OCI-LY3 (cell line): ENCODE measurements around the gene RETREG1.

Experiments
- EZH2phosphoT487 ChIP-seq: fragments of 200-600 bp; shearing (Covaris generic); IDR thresholded peaks from 2 replicates; pipeline ENCODE4 v1.6.1; 2018; ENCODE audit warnings: antibody characterized with exemption, mixed run types, low read depth
- TF ChIP-seq, protein P1 (sequence below): fragments of 200-600, 300-600 bp; sonication (generic); IDR thresholded peaks from 2 replicates; pipeline ENCODE4 v1.5.1; 2014; ENCODE audit warnings: antibody characterized with exemption, low read length, low read depth

DNA sequence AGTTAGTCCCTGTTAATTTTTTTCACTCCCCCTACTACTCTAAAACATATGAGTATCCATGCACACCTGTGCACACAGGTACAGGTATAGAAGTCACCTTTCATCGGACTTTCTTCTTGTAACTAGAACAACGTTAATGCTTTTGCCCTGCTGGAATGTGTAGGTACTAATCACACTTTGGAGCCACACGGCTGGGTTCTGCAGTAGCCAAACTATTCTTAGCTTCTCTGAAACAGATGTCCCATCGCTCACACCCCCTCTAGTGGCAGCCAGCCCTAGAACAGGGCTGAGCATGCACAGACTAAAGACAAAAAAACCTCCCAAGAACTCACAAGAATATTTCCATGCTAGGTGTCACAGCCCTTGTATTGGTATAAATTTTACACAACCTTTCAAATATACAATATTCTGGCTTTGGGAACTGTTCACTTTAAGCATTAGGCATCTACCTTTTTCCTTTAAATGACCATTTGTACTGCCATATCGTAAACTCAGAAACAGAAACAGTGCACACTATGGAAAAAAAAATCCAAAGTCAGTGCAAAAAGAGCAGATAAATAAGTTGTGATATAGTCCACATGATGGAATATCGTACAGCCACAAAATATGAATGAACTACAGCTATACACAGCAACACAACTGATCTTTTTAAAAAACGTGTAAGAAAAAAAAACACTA lies 64.0 kb downstream of the RETREG1 start:
- TF ChIP-seq, protein P1, sequence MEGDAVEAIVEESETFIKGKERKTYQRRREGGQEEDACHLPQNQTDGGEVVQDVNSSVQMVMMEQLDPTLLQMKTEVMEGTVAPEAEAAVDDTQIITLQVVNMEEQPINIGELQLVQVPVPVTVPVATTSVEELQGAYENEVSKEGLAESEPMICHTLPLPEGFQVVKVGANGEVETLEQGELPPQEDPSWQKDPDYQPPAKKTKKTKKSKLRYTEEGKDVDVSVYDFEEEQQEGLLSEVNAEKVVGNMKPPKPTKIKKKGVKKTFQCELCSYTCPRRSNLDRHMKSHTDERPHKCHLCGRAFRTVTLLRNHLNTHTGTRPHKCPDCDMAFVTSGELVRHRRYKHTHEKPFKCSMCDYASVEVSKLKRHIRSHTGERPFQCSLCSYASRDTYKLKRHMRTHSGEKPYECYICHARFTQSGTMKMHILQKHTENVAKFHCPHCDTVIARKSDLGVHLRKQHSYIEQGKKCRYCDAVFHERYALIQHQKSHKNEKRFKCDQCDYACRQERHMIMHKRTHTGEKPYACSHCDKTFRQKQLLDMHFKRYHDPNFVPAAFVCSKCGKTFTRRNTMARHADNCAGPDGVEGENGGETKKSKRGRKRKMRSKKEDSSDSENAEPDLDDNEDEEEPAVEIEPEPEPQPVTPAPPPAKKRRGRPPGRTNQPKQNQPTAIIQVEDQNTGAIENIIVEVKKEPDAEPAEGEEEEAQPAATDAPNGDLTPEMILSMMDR = peak; percentile 67
- no peak for TF ChIP-seq EZH2phosphoT487
